DND-41 (cell line): ENCODE results near the gene ITGAE.
A peak's percentile ranks its signal among the peaks of the same experiment; 100 is the strongest.

Source experiments
- ATAC-seq: fragments of 200-7000 bp; cut with Tn5 transposase; 3 replicates; pipeline ENCODE4 v1.9.1; 2021; ENCODE audit warnings: low read depth; ENCODE audit not compliant: insufficient read depth
- DNase-seq: peaks from one replicate; pipeline ENCODE4 v3.0.0-alpha.2; 2020
- H2AFZ ChIP-seq: 2 replicates; pipeline ENCODE4 v1.6.0; 2012; ENCODE audit warnings: low read depth, low read length
- H3K27ac ChIP-seq: 2 replicates; pipeline ENCODE4 v1.5.1; 2012; ENCODE audit warnings: low read length, inconsistent platforms
- H3K27me3 ChIP-seq: fragments of 200-600 bp; sonication (generic); 2 replicates; pipeline ENCODE4 v1.6.0; 2012; ENCODE audit warnings: low read length, mild to moderate bottlenecking, inconsistent platforms; ENCODE audit not compliant: insufficient read depth, poor library complexity
- H3K36me3 ChIP-seq: 2 replicates; pipeline ENCODE4 v1.5.1; 2012; ENCODE audit warnings: low read length, inconsistent platforms; ENCODE audit not compliant: insufficient read depth
- H3K4me1 ChIP-seq: 2 replicates; pipeline ENCODE4 v1.5.1; 2012; ENCODE audit warnings: mild to moderate bottlenecking, low read length; ENCODE audit not compliant: insufficient read depth
- H3K4me2 ChIP-seq: 2 replicates; pipeline ENCODE4 v1.6.0; 2012; ENCODE audit warnings: mild to moderate bottlenecking, moderate library complexity, low read length, inconsistent platforms; ENCODE audit not compliant: insufficient read depth
- H3K4me3 ChIP-seq, 2 experiments: fragments of 200-600 bp in 1 of 2; shearing (Covaris generic) in 1 of 2; 2 replicates each; pipeline ENCODE4 v1.5.1; 2012 to 2016; ENCODE audit warnings: inconsistent platforms in 2 of 2, low read length in 2 of 2, mild to moderate bottlenecking in 2 of 2, low read depth in 1 of 2, moderate library complexity in 1 of 2
- H3K79me2 ChIP-seq: 2 replicates; pipeline ENCODE4 v1.6.0; 2012; ENCODE audit warnings: low read length, inconsistent platforms; ENCODE audit not compliant: insufficient read depth
- H3K9ac ChIP-seq: 2 replicates; pipeline ENCODE4 v1.6.0; 2012; ENCODE audit warnings: low read depth, mild to moderate bottlenecking, inconsistent platforms, low read length, moderate library complexity
- H3K9me3 ChIP-seq: 2 replicates; pipeline ENCODE4 v1.5.1; 2012; ENCODE audit warnings: low read length, moderate library complexity, mild to moderate bottlenecking, inconsistent platforms; ENCODE audit not compliant: insufficient read depth, severe bottlenecking
- H4K20me1 ChIP-seq: 2 replicates; pipeline ENCODE4 v1.6.0; 2012; ENCODE audit warnings: low read length; ENCODE audit not compliant: insufficient read depth
- CTCF ChIP-seq: IDR thresholded peaks from 2 replicates; pipeline ENCODE4 v1.5.1; 2012; ENCODE audit warnings: borderline replicate concordance, low read length, moderate library complexity, mild to moderate bottlenecking; ENCODE audit not compliant: poor library complexity, severe bottlenecking; ENCODE audit errors: extremely low read depth
- EZH2 ChIP-seq: IDR thresholded peaks from 3 replicates; pipeline ENCODE4 v1.6.1; 2012; ENCODE audit warnings: borderline replicate concordance, low read depth, mild to moderate bottlenecking, moderate library complexity, low read length, inconsistent platforms; ENCODE audit not compliant: severe bottlenecking

Gene ITGAE

GRCh38 chr17:3691617-3692067 is 109.3 kb downstream of the ITGAE start:
- ATAC-seq (no peak), DNase-seq (no peak)
- H3K27me3 ChIP-seq: peaks cover 8% of the 10 kb centered on the region
- H3K27ac ChIP-seq: no peak overlapping the region
- TF ChIP-seq EZH2: no peak
- TF ChIP-seq CTCF: peak; percentile 6
- no peak overlapping the region for H3K9ac ChIP-seq
- H3K4me1 ChIP-seq: peaks cover 21% of the 10 kb centered on the region
- no peak overlapping the region for H3K4me2 ChIP-seq
- H3K36me3 ChIP-seq: no peaks in the 10 kb centered on the region; the same call in 1 of the 2 replicates
- no peaks in the 10 kb centered on the region for H3K79me2 ChIP-seq
- H3K9me3 ChIP-seq: no peaks in the 10 kb centered on the region
- H4K20me1 ChIP-seq: no peaks in the 10 kb centered on the region
- no peak overlapping the region for H2AFZ ChIP-seq
- no peak overlapping the region for H3K4me3 ChIP-seq

GRCh38 chr17:3690094-3690715 is 110.8 kb downstream of the ITGAE start:
- DNase-seq (no peak), ATAC-seq (no peak)
- H3K4me3 ChIP-seq: no peak overlapping the region
- TF ChIP-seq CTCF (no peak), EZH2 (no peak)
- no peaks in the 10 kb centered on the region for H4K20me1 ChIP-seq
- H3K79me2 ChIP-seq: no peaks in the 10 kb centered on the region
- no peaks in the 10 kb centered on the region for H3K9me3 ChIP-seq
- H3K4me1 ChIP-seq: peaks cover 7% of the 10 kb centered on the region
- H3K36me3 ChIP-seq: no peaks in the 10 kb centered on the region; the same call in 1 of the 2 replicates
- H3K27me3 ChIP-seq: no peaks in the 10 kb centered on the region
- H3K9ac ChIP-seq: no peak overlapping the region
- H2AFZ ChIP-seq: no peak overlapping the region
- no peak overlapping the region for H3K4me2 ChIP-seq
- H3K27ac ChIP-seq: no peak overlapping the region

GRCh38 chr17:3689262-3690093 is 111.5 kb downstream of the ITGAE start:
- no peaks in the 10 kb centered on the region; the same call in 1 of the 2 replicates for H3K36me3 ChIP-seq
- ATAC-seq: no peak
- no peaks in the 10 kb centered on the region for H3K27me3 ChIP-seq
- TF ChIP-seq EZH2 (no peak), CTCF (no peak)
- H3K4me3 ChIP-seq: no peak overlapping the region
- H3K79me2 ChIP-seq: no peaks in the 10 kb centered on the region
- H3K4me1 ChIP-seq: no peaks in the 10 kb centered on the region
- DNase-seq: no peak
- no peak overlapping the region for H3K27ac ChIP-seq
- no peaks in the 10 kb centered on the region for H4K20me1 ChIP-seq
- no peak overlapping the region for H3K4me2 ChIP-seq
- H3K9ac ChIP-seq: no peak overlapping the region
- H2AFZ ChIP-seq: no peak overlapping the region
- H3K9me3 ChIP-seq: no peaks in the 10 kb centered on the region
